Activated CD8-positive, alpha-beta T cell treated with anti-CD3 and anti-CD28 coated beads for 36 hours (primary cell): ENCODE results near the gene ATF5. TPM values are rescaled to one million over a fixed set of nuclear protein-coding genes. Genes with fewer than 3 reads are reported as not detected.

Experiments
- ATAC-seq: fragments of 200-7000 bp; cut with Tn5 transposase; one replicate; pipeline ENCODE4 v1.10.0; 2021; ENCODE audit warnings: mild to moderate bottlenecking, moderate library complexity
- CTCF ChIA-PET: fragments of 350-600 bp; sonication (Branson Sonifier 250); formaldehyde crosslinking; loops from one replicate; lab custom pipeline; 2021; ENCODE audit warnings: antibody characterized with exemption; lab: Charles Lee
- POLR2A ChIA-PET: fragments of 350-600 bp; sonication (Branson Sonifier 250); formaldehyde crosslinking; loops from one replicate; lab custom pipeline; 2021; ENCODE audit warnings: antibody characterized with exemption; lab: Charles Lee
- DNase-seq: peaks from one replicate; pipeline ENCODE4 v3.0.0-alpha.2; 2020
- H3K27ac Mint-ChIP-seq: one replicate; pipeline ENCODE4 v1.8.0; 2021; ENCODE audit warnings: mild to moderate bottlenecking, mixed read lengths
- H3K27me3 Mint-ChIP-seq: one replicate; pipeline ENCODE4 v1.8.0; 2021; ENCODE audit warnings: mixed read lengths
- H3K36me3 Mint-ChIP-seq: one replicate; pipeline ENCODE4 v1.8.0; 2021; ENCODE audit warnings: low read depth, mixed read lengths
- H3K4me1 Mint-ChIP-seq: one replicate; pipeline ENCODE4 v1.8.0; 2021; ENCODE audit warnings: low read depth, mixed read lengths
- H3K4me3 Mint-ChIP-seq: one replicate; pipeline ENCODE4 v1.8.0; 2021; ENCODE audit warnings: mild to moderate bottlenecking, moderate library complexity, mixed read lengths
- H3K9me3 Mint-ChIP-seq: one replicate; pipeline ENCODE4 v1.8.0; 2021; ENCODE audit warnings: mixed read lengths
- CTCF ChIP-seq: fragments of 200-600 bp; IDR thresholded peaks from one replicate; pipeline ENCODE4 v1.8.0; 2022; ENCODE audit warnings: antibody characterized with exemption, mild to moderate bottlenecking
- intact Hi-C: fragments of 100-400 bp; cut with micrococcal nuclease; formaldehyde crosslinking; loops from one replicate; pipeline ENCODE4 v1.10.0; 2022
- total RNA-seq, 2 experiments: library from RNA; stranded (reverse); gene quantifications; one replicate each; pipeline ENCODE4 v1.2.3, GENCODE V29; 2021

ATF5 gene
- total RNA-seq, 2 experiments from 2014 or later = 11.8 TPM

GRCh38 chr19:49925486-49925885 lies 3.5 kb upstream of the ATF5 start:
- ATAC-seq = no peak
- H3K4me3 Mint-ChIP-seq = no peak overlapping the region

GRCh38 chr19:49926515-49926914 lies 2.5 kb upstream of the ATF5 start:
- peak overlapping the region; percentile 19 for H3K4me3 Mint-ChIP-seq
- H3K36me3 Mint-ChIP-seq = peaks cover 68% of the 10 kb centered on the region
- H3K9me3 Mint-ChIP-seq = peaks cover 4% of the 10 kb centered on the region
- no peak overlapping the region for H3K27ac Mint-ChIP-seq
- ChIA-PET CTCF (no interaction called here), POLR2A (interaction anchor here (0.6 to 12.0 kb wide), 3 partner anchors 14 to 167 kb away, joined by 3 to 167 read pairs (median 48); partner anchors contain the start of gene IL4I1)
- intact Hi-C loops = loop anchor here (10.0 kb wide), 1 partner anchor 52 kb away; the partner anchor contains the start of genes AKT1S1 and TBC1D17
- H3K4me1 Mint-ChIP-seq = peaks cover 58% of the 10 kb centered on the region
- DNase-seq (no peak), ATAC-seq (no peak)
- H3K27me3 Mint-ChIP-seq = no peaks in the 10 kb centered on the region
- TF ChIP-seq CTCF = no peak

More at GRCh38 chr19:49925486-49925885, 3.5 kb upstream of the ATF5 start:
- CTCF ChIA-PET = no interaction called here
- peaks cover 58% of the 10 kb centered on the region for H3K4me1 Mint-ChIP-seq
- no peaks in the 10 kb centered on the region for H3K27me3 Mint-ChIP-seq
- peaks cover 2% of the 10 kb centered on the region for H3K9me3 Mint-ChIP-seq
- no peak for DNase-seq
- peaks cover 70% of the 10 kb centered on the region for H3K36me3 Mint-ChIP-seq
- intact Hi-C loops = loop anchor here (10.0 kb wide), 1 partner anchor 51 kb away; the partner anchor contains the start of genes AKT1S1 and TBC1D17
- H3K27ac Mint-ChIP-seq = peak overlapping the region; percentile 46
- POLR2A ChIA-PET = interaction anchor here (0.6 to 12.0 kb wide), 2 partner anchors 13 to 376 kb away, joined by 3 to 167 read pairs; no protein-coding TSS in a partner anchor
- no peak for TF ChIP-seq CTCF

GRCh38 chr19:49927526-49928264 lies 1.3 kb upstream of the ATF5 start:
- no peak for DNase-seq
- Mint-ChIP-seq H3K4me1 (peaks cover 61% of the 10 kb centered on the region), H3K9me3 (peaks cover 4% of the 10 kb centered on the region), H3K36me3 (peaks cover 66% of the 10 kb centered on the region), H3K4me3 (peak overlapping the region; percentile 95), H3K27me3 (no peaks in the 10 kb centered on the region), H3K27ac (peak overlapping the region; percentile 92)
- TF ChIP-seq CTCF = no peak
- no peak for ATAC-seq
- ChIA-PET POLR2A (interaction anchor here (0.7 to 12.0 kb wide), 5 partner anchors 8 to 393 kb away, joined by 3 to 167 read pairs (median 6); partner anchors contain the start of gene IL4I1), CTCF (interaction anchor here (0.7 to 2.7 kb wide), 3 partner anchors 10 to 14 kb away, joined by 4 to 12 read pairs (median 7); no protein-coding TSS in a partner anchor)
- intact Hi-C loops = loop anchor here (10.0 kb wide), 1 partner anchor 53 kb away; the partner anchor contains the start of genes AKT1S1 and TBC1D17

GRCh38 chr19:49929611-49930482 lies 842 bp downstream of the ATF5 start:
- ATAC-seq (peak; percentile 91), DNase-seq (peak; percentile 98)
- Mint-ChIP-seq H3K27me3 (no peaks in the 10 kb centered on the region), H3K36me3 (peaks cover 54% of the 10 kb centered on the region), H3K4me1 (peaks cover 55% of the 10 kb centered on the region), H3K9me3 (peaks cover 4% of the 10 kb centered on the region), H3K4me3 (peak overlapping the region; percentile 95), H3K27ac (peak overlapping the region; percentile 92)
- no peak for TF ChIP-seq CTCF
- intact Hi-C loops = loop anchor here (5.0 to 10.0 kb wide), 2 partner anchors 33 to 55 kb away; partner anchors contain the start of genes AKT1S1, IL4I1 and TBC1D17
- ChIA-PET CTCF (interaction anchor here (1.0 to 2.7 kb wide), 3 partner anchors 8 to 63 kb away, joined by 3 to 12 read pairs (median 7); no protein-coding TSS in a partner anchor), POLR2A (interaction anchor here (0.7 to 12.0 kb wide), 13 partner anchors 17 to 237 kb away, joined by 3 to 167 read pairs (median 4); partner anchors contain the start of genes AKT1S1, IL4I1, TBC1D17 and VRK3)
